Measurements from ENCODE around the gene SETD3. TPM values are rescaled to one million over a fixed set of nuclear protein-coding genes. Genes with fewer than 3 reads are reported as not detected.

Gene SETD3
- total and polyA plus RNA-seq, 2 donors (not counting 1 experiment from before 2014, with no cell fraction given) = 11.0 to 32.1 TPM

- Histone ChIP-seq H4K20me1 (ENCODE audit: control insufficient read depth, insufficient read depth, low read length, poor library complexity, severe bottlenecking) (peaks cover 18% of the 10 kb centered on the region), H3K4me1 (ENCODE audit: control insufficient read depth in 2 of 2, insufficient read depth in 2 of 2, low read length in 2 of 2) (no peaks in the 10 kb centered on the region), H3K9ac (ENCODE audit: low read length) (no peak overlapping the region), H3K36me3 (replicated peaks in 1 of 2; ENCODE audit: control extremely low read depth in 1 of 2, control insufficient read depth in 1 of 2, extremely low read depth in 1 of 2, insufficient read depth in 2 of 2, low read length in 1 of 2) (peaks cover 23 to 87% of the 10 kb centered on the region in 2 experiments), H2AFZ (ENCODE audit: insufficient read depth, low read depth, low read length, poor library complexity, severe bottlenecking) (no peak overlapping the region), H3K27me3 (replicated peaks in 1 of 4; ENCODE audit: control extremely low read depth in 1 of 4, control insufficient read depth in 3 of 4, insufficient read depth in 4 of 4, low read length in 3 of 4) (no peaks in the 10 kb centered on the region), H3K79me2 (ENCODE audit: control insufficient read depth, insufficient read depth, low read length) (peaks cover 20% of the 10 kb centered on the region), H3K4me3 (ENCODE audit: control extremely low read depth in 1 of 5, extremely low read depth in 1 of 5, insufficient read depth in 1 of 5, low read depth in 2 of 5, low read length in 4 of 5) (no peak overlapping the region), H3K4me2 (replicated peaks; ENCODE audit: low read depth, low read length, poor library complexity, severe bottlenecking) (no peak overlapping the region), H3K27ac (ENCODE audit: low read length in 2 of 2) (no peak overlapping the region), H3K9me3 (ENCODE audit: control extremely low read depth in 1 of 3, control insufficient read depth in 2 of 3, insufficient read depth in 1 of 3, low read length in 2 of 3) (no peaks in the 10 kb centered on the region)
- DNase-seq = no peak
- Mint-ChIP-seq H3K4me1 (peaks cover 2% of the 10 kb centered on the region), H3K27me3 (no peaks in the 10 kb centered on the region), H3K27ac (no peak overlapping the region), H3K9me3 (ENCODE audit: insufficient read depth) (no peaks in the 10 kb centered on the region), H3K4me3 (no peak overlapping the region)
- TF ChIP-seq EZH2 (IDR thresholded peaks at IDR 0.05; ENCODE audit: borderline replicate concordance, insufficient read depth, low read depth, low read length, poor library complexity, severe bottlenecking) = no peak
- TF ChIP-seq CTCF (IDR thresholded peaks at IDR 0.05) = no peak
- intact Hi-C loops (cut with micrococcal nuclease) = no loop called here
- ChIA-PET CTCF (no interaction called here), POLR2A (no interaction called here)
- ATAC-seq (ENCODE audit: low read depth) = no peak
- 100% methylated on average over 1 of the region's 2 CpGs for WGBS (ENCODE audit: insufficient coverage)
Measured at GRCh38 chr14:99497341-99497740, 16.7 kb upstream of the SETD3 start.

GRCh38 chr14:99484106-99484505 lies 3.4 kb upstream of the SETD3 start:
- Histone ChIP-seq H3K79me2 (ENCODE audit: control insufficient read depth, insufficient read depth, low read length) (peaks cover 88% of the 10 kb centered on the region), H3K4me2 (replicated peaks; ENCODE audit: low read depth, low read length, poor library complexity, severe bottlenecking) (no peak overlapping the region), H3K4me1 (ENCODE audit: control insufficient read depth in 2 of 2, insufficient read depth in 2 of 2, low read length in 2 of 2) (peaks cover 21 to 23% of the 10 kb centered on the region in 2 donors), H3K9ac (ENCODE audit: low read length) (no peak overlapping the region), H3K4me3 (ENCODE audit: control extremely low read depth in 1 of 5, extremely low read depth in 1 of 5, insufficient read depth in 1 of 5, low read depth in 2 of 5, low read length in 4 of 5) (no peak overlapping the region), H2AFZ (ENCODE audit: insufficient read depth, low read depth, low read length, poor library complexity, severe bottlenecking) (no peak overlapping the region), H3K27me3 (replicated peaks in 1 of 4; ENCODE audit: control extremely low read depth in 1 of 4, control insufficient read depth in 3 of 4, insufficient read depth in 4 of 4, low read length in 3 of 4) (no peaks in the 10 kb centered on the region), H3K9me3 (ENCODE audit: control extremely low read depth in 1 of 3, control insufficient read depth in 2 of 3, insufficient read depth in 1 of 3, low read length in 2 of 3) (no peaks in the 10 kb centered on the region), H3K36me3 (replicated peaks in 1 of 2; ENCODE audit: control extremely low read depth in 1 of 2, control insufficient read depth in 1 of 2, extremely low read depth in 1 of 2, insufficient read depth in 2 of 2, low read length in 1 of 2) (peaks cover 0 to 2% of the 10 kb centered on the region in 2 experiments), H4K20me1 (ENCODE audit: control insufficient read depth, insufficient read depth, low read length, poor library complexity, severe bottlenecking) (peaks cover 67% of the 10 kb centered on the region), H3K27ac (ENCODE audit: low read length in 2 of 2) (no peak overlapping the region)
- ATAC-seq (ENCODE audit: low read depth) = no peak
- peaks cover 57% of the 10 kb centered on the region for H3K4me1 Mint-ChIP-seq
- no peaks in the 10 kb centered on the region for H3K9me3 Mint-ChIP-seq (ENCODE audit: insufficient read depth)
- TF ChIP-seq EZH2 (IDR thresholded peaks at IDR 0.05; ENCODE audit: borderline replicate concordance, insufficient read depth, low read depth, low read length, poor library complexity, severe bottlenecking) (no peak), CTCF (IDR thresholded peaks at IDR 0.05) (no peak)
- H3K4me3 Mint-ChIP-seq = no peak overlapping the region
- no CpG with 5 or more reads among the region's 2 CpGs for WGBS (ENCODE audit: insufficient coverage)
- H3K27ac Mint-ChIP-seq = no peak overlapping the region
- H3K27me3 Mint-ChIP-seq = no peaks in the 10 kb centered on the region
- intact Hi-C loops (cut with micrococcal nuclease) = no loop called here
- POLR2A ChIA-PET = no interaction called here
- CTCF ChIA-PET = no interaction called here
- no peak for DNase-seq
